HG03045 (cell line): ENCODE measurements around the gene CRMP1.

Experiments used
- ATAC-seq: cut with Tn5 transposase; IDR thresholded peaks from one replicate; pipeline ENCODE4 v1.9.1; 2021; ENCODE audit warnings: mild to moderate bottlenecking, moderate library complexity; ENCODE audit not compliant: unreplicated experiment

The CRMP1 gene

GRCh38 chr4:5774416-5775036, 118.4 kb downstream of the CRMP1 start:
- ATAC-seq = no peak

GRCh38 chr4:5773271-5773555, 119.7 kb downstream of the CRMP1 start:
- no peak for ATAC-seq

GRCh38 chr4:5772528-5773270, 120.2 kb downstream of the CRMP1 start:
- no peak for ATAC-seq
